Measurements from ENCODE around the gene KRTAP21-1. TPM values are rescaled to one million over a fixed set of nuclear protein-coding genes. Genes with fewer than 3 reads are reported as not detected.

Gene KRTAP21-1
- polyA plus RNA-seq, 1 donor (not counting 4 experiments of a cell fraction or from before 2014, with no cell fraction given): not detected

DNA sequence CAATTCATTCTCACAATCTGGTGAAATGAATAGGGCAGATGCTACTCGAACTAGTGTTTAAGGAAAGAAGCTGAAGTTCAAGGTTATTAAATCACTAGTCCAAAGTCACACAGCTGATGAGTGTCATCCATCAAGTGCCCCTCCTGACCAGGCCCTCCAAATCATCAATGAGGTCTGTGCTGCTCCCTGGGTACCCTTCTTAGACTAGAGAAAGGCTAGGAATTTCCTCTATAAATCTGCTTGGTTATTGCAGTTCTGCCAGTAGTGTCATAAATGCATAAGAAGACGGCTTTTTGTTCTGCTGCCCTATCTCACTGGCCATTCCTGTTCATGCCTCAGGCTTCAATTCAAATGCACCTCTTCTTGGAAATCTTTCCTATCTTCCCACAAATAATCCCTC is 5.5 kb upstream of the KRTAP21-1 start:
- Histone ChIP-seq H3K27ac (ENCODE audit: control insufficient read depth, insufficient read depth, low read length) (no peak overlapping the region), H3K9me1 (ENCODE audit: control insufficient read depth, extremely low read depth, insufficient read depth, low read length) (no peaks in the 10 kb centered on the region), H3K9me3 (ENCODE audit: control insufficient read depth, low read depth, low read length) (no peaks in the 10 kb centered on the region), H3K27me3 (ENCODE audit: control insufficient read depth, extremely low read depth, insufficient read depth, low read length) (peaks cover 3% of the 10 kb centered on the region), H3K4me1 (ENCODE audit: control insufficient read depth, extremely low read depth, insufficient read depth, low read length) (no peaks in the 10 kb centered on the region), H3K79me2 (ENCODE audit: control insufficient read depth, insufficient read depth, low read length) (no peaks in the 10 kb centered on the region), H3K36me3 (ENCODE audit: control insufficient read depth in 2 of 2, extremely low read depth in 1 of 2, insufficient read depth in 2 of 2, low read length in 2 of 2) (no peaks in the 10 kb centered on the region), H4K20me1 (ENCODE audit: control insufficient read depth, extremely low read depth, insufficient read depth, low read length) (no peaks in the 10 kb centered on the region), H3K4me2 (ENCODE audit: control insufficient read depth, extremely low read depth, insufficient read depth, low read depth, low read length) (no peak overlapping the region), H3K9ac (ENCODE audit: control insufficient read depth, extremely low read depth, insufficient read depth, low read length) (no peak overlapping the region), H2AFZ (ENCODE audit: control insufficient read depth, low read length) (no peak overlapping the region), H3K4me3 (ENCODE audit: control insufficient read depth in 2 of 3, extremely low read depth in 1 of 3, insufficient read depth in 2 of 3, low read depth in 1 of 3, low read length in 3 of 3) (no peak overlapping the region)
- DNase-seq (ENCODE audit: low read depth, low spot score) (no peak), FAIRE-seq (no peak)
- dilution Hi-C loops (cut with MboI; ENCODE audit: extremely low pct_ligation_motif_present, low sequenced_read_pairs): no loop called here
- TF ChIP-seq, protein P1, sequence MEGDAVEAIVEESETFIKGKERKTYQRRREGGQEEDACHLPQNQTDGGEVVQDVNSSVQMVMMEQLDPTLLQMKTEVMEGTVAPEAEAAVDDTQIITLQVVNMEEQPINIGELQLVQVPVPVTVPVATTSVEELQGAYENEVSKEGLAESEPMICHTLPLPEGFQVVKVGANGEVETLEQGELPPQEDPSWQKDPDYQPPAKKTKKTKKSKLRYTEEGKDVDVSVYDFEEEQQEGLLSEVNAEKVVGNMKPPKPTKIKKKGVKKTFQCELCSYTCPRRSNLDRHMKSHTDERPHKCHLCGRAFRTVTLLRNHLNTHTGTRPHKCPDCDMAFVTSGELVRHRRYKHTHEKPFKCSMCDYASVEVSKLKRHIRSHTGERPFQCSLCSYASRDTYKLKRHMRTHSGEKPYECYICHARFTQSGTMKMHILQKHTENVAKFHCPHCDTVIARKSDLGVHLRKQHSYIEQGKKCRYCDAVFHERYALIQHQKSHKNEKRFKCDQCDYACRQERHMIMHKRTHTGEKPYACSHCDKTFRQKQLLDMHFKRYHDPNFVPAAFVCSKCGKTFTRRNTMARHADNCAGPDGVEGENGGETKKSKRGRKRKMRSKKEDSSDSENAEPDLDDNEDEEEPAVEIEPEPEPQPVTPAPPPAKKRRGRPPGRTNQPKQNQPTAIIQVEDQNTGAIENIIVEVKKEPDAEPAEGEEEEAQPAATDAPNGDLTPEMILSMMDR (optimal IDR thresholded peaks at IDR 0.05 in 1 of 3, IDR thresholded peaks at IDR 0.05 in 1 of 3, conservative IDR thresholded peaks at IDR 0.05 in 1 of 3; ENCODE audit: extremely low read depth in 1 of 3, insufficient read depth in 2 of 3, low read length in 3 of 3): no peak
- TF ChIP-seq EZH2 (IDR thresholded peaks at IDR 0.05; ENCODE audit: low read length): no peak

DNA sequence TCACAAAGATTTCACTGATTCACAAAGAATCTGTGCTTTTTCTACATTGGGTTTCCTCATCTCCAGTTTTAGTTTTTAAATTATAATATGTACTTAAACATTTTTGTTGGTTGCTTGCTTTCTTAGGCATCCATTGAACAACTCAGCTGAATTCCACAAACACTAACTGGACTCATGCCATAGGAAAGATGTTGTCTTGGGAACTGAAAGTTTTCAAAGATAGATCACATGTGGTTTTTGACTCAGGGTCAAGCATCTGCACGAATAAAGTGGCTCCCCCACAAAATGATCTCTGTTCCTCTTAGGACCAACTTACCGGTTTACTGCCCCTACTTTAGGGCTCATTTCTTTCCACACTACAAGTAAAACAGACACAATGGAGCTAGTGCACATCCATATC is 3.1 kb upstream of the KRTAP21-1 start:
- Histone ChIP-seq H3K27me3 (ENCODE audit: control insufficient read depth, extremely low read depth, insufficient read depth, low read length) (peaks cover 3% of the 10 kb centered on the region), H3K27ac (ENCODE audit: control insufficient read depth, insufficient read depth, low read length) (no peak overlapping the region), H3K9ac (ENCODE audit: control insufficient read depth, extremely low read depth, insufficient read depth, low read length) (no peak overlapping the region), H3K4me3 (ENCODE audit: control insufficient read depth in 2 of 3, extremely low read depth in 1 of 3, insufficient read depth in 2 of 3, low read depth in 1 of 3, low read length in 3 of 3) (no peak overlapping the region), H3K36me3 (ENCODE audit: control insufficient read depth in 2 of 2, extremely low read depth in 1 of 2, insufficient read depth in 2 of 2, low read length in 2 of 2) (no peaks in the 10 kb centered on the region), H4K20me1 (ENCODE audit: control insufficient read depth, extremely low read depth, insufficient read depth, low read length) (no peaks in the 10 kb centered on the region), H3K4me1 (ENCODE audit: control insufficient read depth, extremely low read depth, insufficient read depth, low read length) (no peaks in the 10 kb centered on the region), H3K9me3 (ENCODE audit: control insufficient read depth, low read depth, low read length) (no peaks in the 10 kb centered on the region), H3K79me2 (ENCODE audit: control insufficient read depth, insufficient read depth, low read length) (no peaks in the 10 kb centered on the region), H2AFZ (ENCODE audit: control insufficient read depth, low read length) (no peak overlapping the region), H3K9me1 (ENCODE audit: control insufficient read depth, extremely low read depth, insufficient read depth, low read length) (no peaks in the 10 kb centered on the region), H3K4me2 (ENCODE audit: control insufficient read depth, extremely low read depth, insufficient read depth, low read depth, low read length) (no peak overlapping the region)
- no peak for FAIRE-seq
- TF ChIP-seq EZH2 (IDR thresholded peaks at IDR 0.05; ENCODE audit: low read length): no peak
- TF ChIP-seq, protein P1 (optimal IDR thresholded peaks at IDR 0.05 in 1 of 3, IDR thresholded peaks at IDR 0.05 in 1 of 3, conservative IDR thresholded peaks at IDR 0.05 in 1 of 3; ENCODE audit: extremely low read depth in 1 of 3, insufficient read depth in 2 of 3, low read length in 3 of 3): no peak
- no peak for DNase-seq (ENCODE audit: low read depth, low spot score)
- dilution Hi-C loops (cut with MboI; ENCODE audit: extremely low pct_ligation_motif_present, low sequenced_read_pairs): no loop called here
